Thoracic aorta (tissue), 2 donors: Measurements from ENCODE around the gene BSND. TPM values are rescaled to one million over a fixed set of nuclear protein-coding genes. Genes with fewer than 3 reads are reported as not detected.

ENCODE experiments used
- ATAC-seq: fragments of 150-250 bp; one replicate; pipeline ENCODE4 v1.8.0; 2017; ENCODE audit warnings: low read depth; ENCODE audit not compliant: insufficient number of reproducible peaks, low FRiP score
- DNase-seq: peaks from one replicate; pipeline ENCODE4 v3.0.0-alpha.2; 2020; ENCODE audit warnings: low spot score
- H3K27ac ChIP-seq, 2 donors: fragments of 200-600 bp; sonication (generic); 1 replicate in 1 of 2; 2 replicates in 1 of 2; pipeline ENCODE4 v1.5.1; 2016; ENCODE audit warnings: mild to moderate bottlenecking in 2 of 2, moderate library complexity in 2 of 2
- H3K27me3 ChIP-seq: fragments of 200-600 bp; sonication (generic); replicated peaks from 2 replicates; pipeline ENCODE4 v1.6.0; 2016; ENCODE audit warnings: mild to moderate bottlenecking; ENCODE audit not compliant: insufficient read depth
- H3K36me3 ChIP-seq: fragments of 200-600 bp; sonication (generic); one replicate; pipeline ENCODE4 v1.5.1; 2016
- H3K4me1 ChIP-seq, 2 donors: fragments of 200-600 bp; sonication (generic); 1 replicate in 1 of 2; 2 replicates in 1 of 2; pipeline versions ENCODE4 v1.5.1 to v1.6.0; 2016; ENCODE audit warnings: low read depth in 2 of 2, mild to moderate bottlenecking in 1 of 2; ENCODE audit not compliant: control insufficient read depth in 1 of 2
- H3K4me3 ChIP-seq: fragments of 200-600 bp; sonication (generic); 2 replicates; pipeline ENCODE4 v1.5.1; 2016; ENCODE audit warnings: mild to moderate bottlenecking
- H3K9me3 ChIP-seq: fragments of 200-600 bp; sonication (generic); 2 replicates; pipeline ENCODE4 v1.5.1; 2016
- total RNA-seq, 2 donors: library from RNA; depleted of rRNA; stranded (reverse); fragments of >200 nt; gene quantifications; one replicate each; pipeline versions ENCODE4 v1.1.0 to v1.2.3, GENCODE V29; 2016
- TF ChIP-seq, protein P1 (sequence below): fragments of 200-600 bp; sonication (generic); IDR thresholded peaks from one replicate; pipeline ENCODE4 v1.5.1; 2019; ENCODE audit warnings: antibody characterized with exemption

BSND gene
- total RNA-seq, 2 donors from 2014 or later, result not detected

DNA sequence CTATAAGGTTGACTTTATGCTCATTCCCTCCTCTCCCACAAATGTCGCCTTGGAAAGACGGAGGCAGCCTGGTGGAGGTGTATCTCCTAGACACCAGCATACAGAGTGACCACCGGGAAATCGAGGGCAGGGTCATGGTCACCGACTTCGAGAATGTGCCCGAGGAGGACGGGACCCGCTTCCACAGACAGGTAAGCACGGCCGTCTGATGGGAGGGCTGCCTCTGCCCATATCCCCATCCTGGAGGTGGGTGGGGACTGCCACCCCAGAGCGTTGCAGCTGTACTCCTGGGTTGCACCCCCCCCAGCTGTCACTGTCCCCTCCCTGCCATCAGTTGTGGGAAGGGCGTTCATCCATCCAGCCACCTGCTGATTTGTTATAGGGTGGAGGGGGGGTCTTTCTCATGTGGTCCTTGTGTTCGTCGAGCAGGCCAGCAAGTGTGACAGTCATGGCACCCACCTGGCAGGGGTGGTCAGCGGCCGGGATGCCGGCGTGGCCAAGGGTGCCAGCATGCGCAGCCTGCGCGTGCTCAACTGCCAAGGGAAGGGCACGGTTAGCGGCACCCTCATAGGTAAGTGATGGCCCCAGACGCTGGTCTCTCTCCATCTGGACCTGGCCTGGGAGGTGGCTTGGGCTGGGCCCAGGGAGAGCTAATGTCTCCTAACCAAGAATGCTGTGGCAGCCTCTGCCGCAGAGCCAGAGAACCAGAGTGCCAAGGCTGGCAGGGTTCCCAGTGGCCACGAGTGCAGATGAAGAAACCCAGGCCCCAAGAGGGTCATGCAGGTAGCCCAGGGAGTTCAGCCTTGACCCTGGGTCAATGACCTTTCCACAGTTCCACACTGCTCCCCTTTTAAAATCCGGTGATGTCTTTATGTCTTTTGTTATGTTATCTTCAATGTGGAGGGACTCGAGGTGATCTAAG is 53.7 kb downstream of the BSND start:
- H3K4me1 ChIP-seq, result no peaks in the 10 kb centered on the region
- H3K27ac ChIP-seq, result no peak overlapping the region
- no peak overlapping the region for H3K4me3 ChIP-seq
- no peaks in the 10 kb centered on the region for H3K36me3 ChIP-seq
- DNase-seq, result no peak
- ATAC-seq, result no peak
- TF ChIP-seq, protein P1, sequence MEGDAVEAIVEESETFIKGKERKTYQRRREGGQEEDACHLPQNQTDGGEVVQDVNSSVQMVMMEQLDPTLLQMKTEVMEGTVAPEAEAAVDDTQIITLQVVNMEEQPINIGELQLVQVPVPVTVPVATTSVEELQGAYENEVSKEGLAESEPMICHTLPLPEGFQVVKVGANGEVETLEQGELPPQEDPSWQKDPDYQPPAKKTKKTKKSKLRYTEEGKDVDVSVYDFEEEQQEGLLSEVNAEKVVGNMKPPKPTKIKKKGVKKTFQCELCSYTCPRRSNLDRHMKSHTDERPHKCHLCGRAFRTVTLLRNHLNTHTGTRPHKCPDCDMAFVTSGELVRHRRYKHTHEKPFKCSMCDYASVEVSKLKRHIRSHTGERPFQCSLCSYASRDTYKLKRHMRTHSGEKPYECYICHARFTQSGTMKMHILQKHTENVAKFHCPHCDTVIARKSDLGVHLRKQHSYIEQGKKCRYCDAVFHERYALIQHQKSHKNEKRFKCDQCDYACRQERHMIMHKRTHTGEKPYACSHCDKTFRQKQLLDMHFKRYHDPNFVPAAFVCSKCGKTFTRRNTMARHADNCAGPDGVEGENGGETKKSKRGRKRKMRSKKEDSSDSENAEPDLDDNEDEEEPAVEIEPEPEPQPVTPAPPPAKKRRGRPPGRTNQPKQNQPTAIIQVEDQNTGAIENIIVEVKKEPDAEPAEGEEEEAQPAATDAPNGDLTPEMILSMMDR, result no peak
- no peaks in the 10 kb centered on the region for H3K27me3 ChIP-seq
- H3K9me3 ChIP-seq, result no peaks in the 10 kb centered on the region

DNA sequence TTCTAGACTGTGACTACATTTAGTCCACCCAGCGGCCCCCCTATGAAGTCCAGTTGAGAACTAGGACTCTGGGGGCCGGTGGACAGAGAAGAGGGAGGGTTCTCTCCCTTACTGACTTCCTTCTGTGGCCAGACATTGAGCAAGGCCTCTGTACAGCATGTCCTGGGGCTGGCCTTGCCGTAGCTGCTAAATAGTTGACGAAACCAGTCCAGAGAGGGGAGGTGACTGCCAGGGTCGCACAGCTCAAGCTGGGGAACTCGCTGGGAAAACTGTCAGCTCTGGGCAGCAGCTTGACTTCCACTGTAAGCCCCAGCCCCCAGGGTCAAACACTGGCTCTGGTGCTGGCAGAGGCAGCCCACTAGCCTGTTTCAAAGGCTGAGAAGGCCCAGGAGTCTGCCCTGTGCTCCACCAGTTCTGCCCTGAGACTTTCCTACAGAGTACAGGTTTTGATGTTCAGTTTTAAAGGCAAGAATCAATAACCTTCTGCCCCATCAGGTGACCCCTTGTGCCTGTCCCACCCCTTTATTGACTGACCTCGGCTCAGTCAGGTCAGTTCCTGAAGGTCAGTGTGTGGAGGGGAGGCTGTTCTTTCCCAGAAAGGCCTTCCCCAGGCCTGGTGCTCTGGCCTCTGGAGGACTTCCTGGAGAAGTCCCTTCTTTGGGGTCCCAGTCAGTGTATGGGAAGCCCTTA is 54.7 kb downstream of the BSND start:
- no peak for ATAC-seq
- no peak overlapping the region for H3K4me3 ChIP-seq

DNA sequence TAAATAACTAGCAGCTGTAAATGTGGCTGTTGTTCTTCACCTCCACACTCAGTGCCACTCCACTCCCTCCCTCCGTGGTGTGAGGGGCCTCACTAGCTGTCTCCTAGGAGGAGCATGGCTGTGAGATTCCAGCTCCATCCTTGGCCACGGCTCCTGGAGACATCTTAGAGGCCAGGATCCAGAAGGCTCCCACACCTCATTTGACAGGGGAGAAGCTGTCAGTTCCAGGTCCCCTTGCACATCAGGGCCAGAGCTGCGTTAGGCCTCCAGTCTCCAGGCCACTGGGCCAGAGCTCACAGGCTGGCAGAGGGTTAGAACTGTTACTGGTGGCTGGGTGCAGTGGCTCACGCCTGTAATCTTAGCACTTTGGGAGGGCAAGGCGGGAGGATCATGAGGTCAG is 55.7 kb downstream of the BSND start:
- no peak for ATAC-seq
- no peak for DNase-seq
- H3K27me3 ChIP-seq, result no peaks in the 10 kb centered on the region
- H3K27ac ChIP-seq, result no peak overlapping the region
- no peak overlapping the region for H3K4me3 ChIP-seq
- H3K9me3 ChIP-seq, result no peaks in the 10 kb centered on the region
- TF ChIP-seq, protein P1, result no peak
- H3K36me3 ChIP-seq, result no peaks in the 10 kb centered on the region
- no peaks in the 10 kb centered on the region for H3K4me1 ChIP-seq

More for the DNA sequence above, 54.7 kb downstream of the BSND start:
- no peak overlapping the region for H3K27ac ChIP-seq
- no peaks in the 10 kb centered on the region for H3K36me3 ChIP-seq
- no peaks in the 10 kb centered on the region for H3K27me3 ChIP-seq
- no peaks in the 10 kb centered on the region for H3K4me1 ChIP-seq
- no peak for DNase-seq
- TF ChIP-seq, protein P1, result no peak
- H3K9me3 ChIP-seq, result no peaks in the 10 kb centered on the region

DNA sequence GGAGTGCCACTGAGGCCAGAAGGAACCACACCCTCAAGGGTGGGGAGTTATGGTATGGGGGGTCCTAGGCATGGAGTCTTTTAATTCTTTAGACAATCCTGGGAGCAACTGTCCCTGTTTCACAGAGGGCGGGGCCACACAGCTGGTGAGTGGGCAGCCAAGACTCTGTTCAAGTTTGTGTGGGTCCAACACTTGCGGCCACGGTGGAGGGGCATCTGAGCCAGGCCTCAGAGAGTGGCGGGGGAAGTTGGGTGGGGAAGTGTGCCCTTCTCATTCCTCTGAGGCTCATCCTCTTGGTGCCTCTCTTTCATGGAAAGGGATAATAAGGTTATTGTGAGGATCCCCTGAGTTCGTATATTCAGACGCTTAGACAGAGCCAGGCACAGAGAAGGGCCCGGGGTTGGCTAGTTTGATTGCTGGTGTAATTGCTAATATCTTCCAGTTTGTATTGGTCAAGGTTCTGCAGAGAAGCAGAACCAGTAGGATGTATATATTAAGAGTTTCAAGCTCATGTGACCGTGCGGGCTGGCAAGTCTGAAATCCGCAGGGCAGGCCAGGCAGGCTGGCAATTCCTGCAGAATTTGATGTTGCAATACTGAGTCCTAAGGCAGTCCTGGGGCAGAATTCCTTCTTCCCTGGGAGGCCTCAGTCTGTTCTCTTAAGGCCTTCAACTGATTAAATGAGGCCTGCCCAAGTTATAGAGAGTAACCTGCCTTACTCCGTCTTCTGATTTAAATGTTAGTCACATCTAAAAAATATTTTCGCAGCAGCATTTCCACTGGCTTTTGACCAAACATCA is 56.5 kb downstream of the BSND start:
- no peak overlapping the region for H3K27ac ChIP-seq
- no peaks in the 10 kb centered on the region for H3K27me3 ChIP-seq
- no peak overlapping the region for H3K4me3 ChIP-seq
- no peak for DNase-seq
- H3K4me1 ChIP-seq, result no peaks in the 10 kb centered on the region
- TF ChIP-seq, protein P1, result no peak
- no peaks in the 10 kb centered on the region for H3K36me3 ChIP-seq
- ATAC-seq, result no peak
- no peaks in the 10 kb centered on the region for H3K9me3 ChIP-seq
